HepG2 (cell line): ENCODE data around the gene OR1C1. TPM values are rescaled to one million over a fixed set of nuclear protein-coding genes. Genes with fewer than 3 reads are reported as not detected.

Source experiments
- ATAC-seq: fragments of 200-7000 bp; cut with Tn5 transposase; 3 replicates; pipeline ENCODE4 v1.9.1; 2020; ENCODE audit warnings: mild to moderate bottlenecking, moderate library complexity
- BruUV-seq: library from RNA; stranded (reverse); fragments of 400-500 nt; replicated peaks from 2 replicates; lab custom pipeline; 2021; lab: Mats Ljungman, UMichigan
- CTCF ChIA-PET: fragments of 300-600 bp; formaldehyde crosslinking; extraction: SDS; loops from one replicate; lab custom pipeline; 2021; ENCODE audit warnings: low total read pairs, inconsistent platforms, low intra/inter-chr PET ratio; lab: Yijun Ruan, JAX
- POLR2A ChIA-PET: fragments of 350-600 bp; sonication (Branson Sonifier 250); formaldehyde crosslinking; loops from one replicate; lab custom pipeline; 2020; ENCODE audit warnings: antibody characterized with exemption, inconsistent platforms; lab: Yijun Ruan, JAX
- DNase-seq: peaks from one replicate; pipeline ENCODE4 v3.0.0-alpha.2; 2015; ENCODE audit warnings: low spot score
- FAIRE-seq: peaks from 3 replicates; lab custom pipeline; 2011; peaks lifted over from hg19 to GRCh38; lab: Jason Lieb, UNC
- H2AFZ ChIP-seq: one replicate; pipeline ENCODE4 v1.6.1; 2011; ENCODE audit warnings: low read length, inconsistent platforms
- H3K27ac ChIP-seq: fragments of 300-600 bp; 3 replicates; pipeline ENCODE4 v1.8.0; 2011; ENCODE audit warnings: mixed run types, mild to moderate bottlenecking, mixed read lengths, low read length, inconsistent platforms; ENCODE audit not compliant: insufficient read depth; ENCODE audit errors: extremely low read length
- H3K27me3 ChIP-seq, 2 experiments: fragments of 200-600 bp in 1 of 2; 2 replicates in 1 of 2; 3 replicates in 1 of 2; pipeline versions ENCODE4 v1.6.0 to v1.8.0; 2011; ENCODE audit warnings: low read length in 2 of 2, mild to moderate bottlenecking in 2 of 2, moderate library complexity in 2 of 2, inconsistent platforms in 1 of 2; ENCODE audit not compliant: insufficient read depth in 2 of 2, control insufficient read depth in 1 of 2
- H3K36me3 ChIP-seq, 2 experiments: fragments of 200-600 bp in 1 of 2; replicated peaks in 1 of 2; 2 replicates in 1 of 2; 3 replicates in 1 of 2; pipeline versions ENCODE4 v1.5.1 to v1.8.0; 2011; ENCODE audit warnings: low read length in 2 of 2, inconsistent platforms in 1 of 2; ENCODE audit not compliant: insufficient read depth in 2 of 2, control insufficient read depth in 1 of 2
- H3K4me1 ChIP-seq: 2 replicates; pipeline ENCODE4 v1.5.1; 2012; ENCODE audit warnings: low read length, inconsistent platforms; ENCODE audit not compliant: insufficient read depth
- H3K4me2 ChIP-seq: 2 replicates; pipeline ENCODE4 v1.6.0; 2011; ENCODE audit warnings: low read depth, low read length, inconsistent platforms
- H3K4me3 ChIP-seq, 3 experiments: fragments of 200-600 bp in 1 of 3; sonication (generic), shearing (Covaris generic) in 1 of 3; replicated peaks in 1 of 3; 2 replicates each; pipeline ENCODE4 v1.5.1; 2011 to 2016; ENCODE audit warnings: low read length in 3 of 3, inconsistent platforms in 2 of 3, low read depth in 2 of 3, mild to moderate bottlenecking in 2 of 3, control low read depth in 1 of 3, mixed read lengths in 1 of 3; ENCODE audit not compliant: insufficient read depth in 1 of 3
- H3K79me2 ChIP-seq: one replicate; pipeline ENCODE4 v1.6.1; 2011; ENCODE audit warnings: low read length, inconsistent platforms; ENCODE audit not compliant: insufficient read depth
- H3K9ac ChIP-seq: 2 replicates; pipeline ENCODE4 v1.6.0; 2011; ENCODE audit warnings: mild to moderate bottlenecking, low read depth, low read length, inconsistent platforms; ENCODE audit not compliant: insufficient read depth
- H3K9me3 ChIP-seq: 2 replicates; pipeline ENCODE4 v1.5.1; 2012; ENCODE audit warnings: mild to moderate bottlenecking, low read length
- H4K20me1 ChIP-seq: 2 replicates; pipeline ENCODE4 v1.6.0; 2011; ENCODE audit warnings: inconsistent platforms, mild to moderate bottlenecking, low read length, moderate library complexity; ENCODE audit not compliant: insufficient read depth
- HDAC2 ChIP-seq: sonication (generic); formaldehyde crosslinking; IDR thresholded peaks from 2 replicates; pipeline ENCODE4 v1.4.0; 2020; ENCODE audit warnings: missing genetic modification reagents
- KLF12 ChIP-seq: sonication (generic); formaldehyde crosslinking; IDR thresholded peaks from 2 replicates; pipeline ENCODE4 v1.4.0; 2020; ENCODE audit warnings: missing genetic modification reagents, borderline replicate concordance
- NAIF1 ChIP-seq: sonication (generic); formaldehyde crosslinking; IDR thresholded peaks from 2 replicates; pipeline ENCODE4 v1.5.0; 2020; ENCODE audit warnings: mild to moderate bottlenecking, missing genetic modification reagents, borderline replicate concordance
- REST ChIP-seq, 2 experiments: IDR thresholded peaks; 2 replicates each; pipeline ENCODE4 v1.6.1; 2011 to 2012; ENCODE audit warnings: low read length in 2 of 2, borderline replicate concordance in 1 of 2, low read depth in 1 of 2, mild to moderate bottlenecking in 1 of 2, moderate library complexity in 1 of 2
- SIX4 ChIP-seq: sonication (generic); formaldehyde crosslinking; IDR thresholded peaks from 2 replicates; pipeline ENCODE4 v1.4.0; 2020; ENCODE audit warnings: missing genetic modification reagents
- SP2 ChIP-seq: sonication (generic); formaldehyde crosslinking; IDR thresholded peaks from 2 replicates; pipeline ENCODE4 v1.5.1; 2020; ENCODE audit warnings: mild to moderate bottlenecking, missing genetic modification reagents
- ZNF260 ChIP-seq: sonication (generic); formaldehyde crosslinking; IDR thresholded peaks from 2 replicates; pipeline ENCODE4 v1.4.0; 2020; ENCODE audit warnings: missing genetic modification reagents, low read depth, mild to moderate bottlenecking, borderline replicate concordance
- ZNF441 ChIP-seq: sonication (generic); formaldehyde crosslinking; IDR thresholded peaks from 2 replicates; pipeline ENCODE4 v1.7.0; 2021; ENCODE audit warnings: missing genetic modification reagents, borderline replicate concordance
- ZNF598 ChIP-seq: sonication (generic); formaldehyde crosslinking; IDR thresholded peaks from 2 replicates; pipeline ENCODE4 v1.5.1; 2020; ENCODE audit warnings: mild to moderate bottlenecking, missing genetic modification reagents, borderline replicate concordance
- WGBS: methylation state at CpG from one replicate; pipeline ENCODE4 v1.1.6; 2017; ENCODE audit warnings: low lambda C conversion rate; 5-methylcytosine and 5-hydroxymethylcytosine counted together
- in situ Hi-C: cut with HindIII; loops from 2 replicates; pipeline ENCODE4 v1.10.0; 2017; ENCODE audit warnings: low pct_unique_long_range_greater_than_20kb; ENCODE audit not compliant: extremely low pct_ligation_motif_present
- intact Hi-C: fragments of 100-400 bp; cut with micrococcal nuclease; formaldehyde crosslinking; loops from one replicate; pipeline ENCODE4 v1.10.0; 2022; ENCODE audit not compliant: unreplicated experiment
- polyA plus RNA-seq, 8 experiments: library from polyadenylated mRNA; depleted of rRNA in 3 of 8; stranded (reverse) in 7 of 8; unstranded in 1 of 8; fragments of >200 nt; fragmentation: Illumina TruSeq in 4 of 8; extraction: Trizol in 4 of 8; gene quantifications; 2 replicates each; pipeline versions ENCODE4 v1.2.1 to v1.2.3, GENCODE V29; 2011 to 2016; ENCODE audit warnings: low read depth in 4 of 8, missing spikeins in 1 of 8, mixed read lengths in 1 of 8; ENCODE audit not compliant: insufficient read depth in 1 of 8
- total RNA-seq, 5 experiments: library from RNA; depleted of rRNA; stranded (reverse); fragments of >200 nt; fragmentation: Illumina TruSeq; extraction: Trizol; gene quantifications; 2 replicates each; pipeline ENCODE4 v1.2.3, GENCODE V29; 2016; ENCODE audit warnings: low read depth in 1 of 5

The OR1C1 gene
- total and polyA plus RNA-seq, 2 of the 13 experiments (the other 11 are each of a cell fraction or from before 2014, with no cell fraction given) = not detected

GRCh38 chr1:247749870-247750269 is 10.5 kb downstream of the OR1C1 start (continued):
- no peak for TF ChIP-seq REST (IDR thresholded peaks at IDR 0.05; ENCODE audit: borderline replicate concordance in 1 of 2, low read depth in 1 of 2, low read length in 2 of 2)

- CTCF ChIA-PET = no interaction called here
- no peaks in the 10 kb centered on the region for H3K27me3 ChIP-seq
- no peak within 1 kb of the TSS for H3K4me2 ChIP-seq
- no TSS peak for BruUV-seq
- in situ Hi-C loops = no loop called here
- no peak for TF ChIP-seq ZNF441
- no peak for TF ChIP-seq SIX4 (CRISPR knock-in tag)
- TF ChIP-seq ZNF260 = no peak
- TF ChIP-seq SP2 (CRISPR knock-in tag) = no peak
- TF ChIP-seq KLF12 (CRISPR knock-in tag) = no peak
- TF ChIP-seq HDAC2 (CRISPR knock-in tag) = no peak
- no peak for TF ChIP-seq NAIF1 (CRISPR knock-in tag)
- no peak for TF ChIP-seq ZNF598 (CRISPR knock-in tag)
- peaks cover 79% of the 10 kb centered on the region for H3K9me3 ChIP-seq
- WGBS = 29% methylated on average over 2 of the region's 2 CpGs
- H4K20me1 ChIP-seq = no peaks in the 10 kb centered on the region
- H3K4me3 ChIP-seq = no peak within 1 kb of the TSS
- H3K79me2 ChIP-seq = no peaks in the 10 kb centered on the region
- intact Hi-C loops = no loop called here
- H3K9ac ChIP-seq = no peak within 1 kb of the TSS
- no peak within 1 kb of the TSS for H3K27ac ChIP-seq
- H3K36me3 ChIP-seq = no peaks in the 10 kb centered on the region
- H2AFZ ChIP-seq = no peak within 1 kb of the TSS
- DNase-seq (no peak), FAIRE-seq (no peak), ATAC-seq (no peak)
- POLR2A ChIA-PET = no interaction called here
- H3K4me1 ChIP-seq = no peaks in the 10 kb centered on the region
Measured at GRCh38 chr1:247748041-247748440, 12.3 kb downstream of the OR1C1 start, which contains the start of gene OR14A2. Gene OR14A2 (minus strand): TSS chr1:247748141.
